Measurements from ENCODE around the gene SYNE2. TPM values are rescaled to one million over a fixed set of nuclear protein-coding genes. Genes with fewer than 3 reads are reported as not detected.
A peak's percentile ranks its signal among the peaks of the same experiment; 100 is the strongest.
"Not testable (repeated sequence)": the region's sequence is repeated elsewhere in the genome, so short reads cannot be mapped to it uniquely, and the experiment has no call there.

Gene SYNE2
- polyA plus RNA-seq, 1 donor from 2014 or later, result 18.1 TPM

DNA sequence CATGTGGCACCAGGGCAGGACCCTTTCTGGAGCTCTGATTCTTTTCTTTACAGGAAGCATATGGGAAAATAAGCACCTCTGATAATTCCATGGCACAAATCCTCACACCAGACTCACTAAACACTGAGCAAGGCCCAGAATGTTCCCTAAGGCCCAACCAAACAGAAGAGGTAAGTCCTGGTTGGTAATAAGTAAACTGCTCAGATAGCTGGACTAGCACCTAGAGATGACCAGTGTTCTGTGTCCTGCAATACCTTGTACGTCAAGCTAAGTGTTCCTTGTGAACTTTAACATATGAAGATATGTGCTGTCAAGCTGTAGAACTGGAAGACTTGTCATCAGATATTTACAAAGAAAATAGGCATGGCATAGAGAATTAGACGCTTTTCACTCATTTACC lies 254.6 kb downstream of the SYNE2 start:
- Mint-ChIP-seq H3K9me3 (no peaks in the 10 kb centered on the region), H3K27ac (no peak overlapping the region), H3K27me3 (no peaks in the 10 kb centered on the region), H3K36me3 (peaks cover 10% of the 10 kb centered on the region), H3K4me1 (no peaks in the 10 kb centered on the region), H3K4me3 (no peak overlapping the region)

DNA sequence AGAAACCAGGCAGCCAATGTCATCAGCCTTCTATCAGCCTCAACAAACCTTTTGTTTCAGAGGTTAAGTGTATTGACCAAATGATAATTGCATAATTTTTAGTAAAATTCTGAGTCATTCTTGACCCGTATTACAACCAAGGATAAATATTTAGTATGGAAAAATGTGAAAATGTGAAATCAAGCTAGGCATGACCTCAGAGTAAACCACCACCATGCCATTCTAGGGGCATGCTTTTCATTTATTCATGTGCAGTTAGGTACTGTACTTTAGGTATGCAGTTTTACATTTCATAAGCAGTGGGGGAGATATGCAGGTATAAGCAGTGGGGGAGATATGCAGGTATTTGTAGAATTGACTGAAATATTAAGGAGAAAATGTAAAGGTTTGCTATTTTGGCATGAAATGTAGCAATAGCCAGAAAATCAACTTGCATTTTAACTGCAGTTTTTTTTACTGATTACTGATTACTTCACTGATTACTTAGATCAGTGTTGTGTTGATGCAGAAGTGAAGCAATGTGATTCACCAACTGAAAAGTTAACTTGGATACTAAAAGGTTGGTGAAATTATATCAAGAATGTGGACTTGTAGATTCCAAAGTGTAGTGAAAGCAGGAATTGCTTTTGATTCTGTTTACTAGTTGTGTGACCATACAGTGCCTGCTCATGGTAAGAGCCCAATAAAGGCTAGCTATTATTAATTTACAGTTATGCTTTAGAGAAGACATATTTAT lies 257.2 kb downstream of the SYNE2 start:
- Mint-ChIP-seq H3K27ac (no peak overlapping the region), H3K36me3 (peaks cover 3% of the 10 kb centered on the region), H3K27me3 (no peaks in the 10 kb centered on the region), H3K4me3 (no peak overlapping the region), H3K9me3 (no peaks in the 10 kb centered on the region), H3K4me1 (no peaks in the 10 kb centered on the region)

DNA sequence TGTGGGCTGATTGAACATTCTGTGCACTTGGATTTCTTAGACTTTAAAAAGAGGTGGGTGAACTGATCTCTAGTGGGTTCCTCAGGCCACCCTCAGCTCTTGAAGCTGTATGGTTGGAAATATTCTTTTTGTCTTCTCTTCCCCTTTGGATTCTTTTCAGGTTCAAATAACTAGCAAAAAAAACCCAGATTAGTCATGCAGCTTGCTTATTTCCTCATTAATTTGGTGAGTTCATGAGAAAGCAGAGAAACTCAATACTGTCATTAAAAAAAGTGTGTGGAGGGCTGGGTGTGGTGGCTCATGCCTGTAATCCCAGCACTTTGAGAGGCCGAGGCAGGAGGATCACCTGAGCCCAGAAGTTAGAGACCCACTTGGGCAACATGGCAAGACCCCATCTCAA lies 258.0 kb downstream of the SYNE2 start:
- H3K9me3 Mint-ChIP-seq, result no peaks in the 10 kb centered on the region
- no peak overlapping the region for H3K4me3 Mint-ChIP-seq
- H3K27me3 Mint-ChIP-seq, result no peaks in the 10 kb centered on the region
- no peak overlapping the region for H3K27ac Mint-ChIP-seq
- H3K4me1 Mint-ChIP-seq, result peaks cover 0 to 2% (median 0%) of the 10 kb centered on the region in 3 donors
- H3K36me3 Mint-ChIP-seq, result peaks cover 3% of the 10 kb centered on the region

DNA sequence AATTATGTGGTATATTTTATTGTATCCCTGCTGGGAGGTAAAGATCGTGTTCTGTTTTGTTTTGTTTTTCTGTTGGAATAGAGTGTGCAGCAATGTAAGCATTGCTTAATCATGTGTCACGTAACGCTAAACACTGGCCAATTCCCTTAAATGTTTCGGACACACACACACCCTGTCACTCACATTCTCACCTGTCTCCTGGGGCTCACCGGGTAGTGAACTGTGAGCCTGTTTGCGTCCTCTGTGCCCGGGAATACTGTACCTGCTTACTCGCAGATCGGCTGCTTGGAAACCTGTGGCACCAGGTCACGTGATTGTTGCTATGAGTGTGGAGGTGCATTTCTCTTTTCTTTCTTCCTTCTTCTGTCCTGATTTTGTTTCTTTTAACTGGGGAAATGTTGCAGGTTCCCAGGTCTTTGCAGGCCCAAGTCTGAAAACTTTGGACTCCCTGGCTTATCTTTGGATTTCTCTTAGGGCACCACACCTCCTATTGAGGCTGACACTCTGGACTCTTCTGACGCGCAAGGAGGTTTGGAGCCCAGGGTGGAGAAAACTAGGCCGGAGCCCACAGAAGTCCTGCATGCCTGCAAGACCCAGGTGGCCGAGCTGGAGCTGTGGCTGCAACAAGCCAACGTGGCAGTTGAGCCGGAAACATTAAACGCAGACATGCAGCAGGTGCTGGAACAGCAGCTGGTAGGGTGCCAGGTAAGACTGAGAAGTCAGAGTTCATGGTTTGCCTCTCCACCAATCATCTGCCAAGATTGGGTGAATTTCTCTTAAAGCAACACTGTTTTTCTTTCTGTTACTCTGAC lies 260.3 kb downstream of the SYNE2 start:
- Mint-ChIP-seq H3K4me3 (no peak overlapping the region), H3K36me3 (peaks cover 3% of the 10 kb centered on the region), H3K9me3 (no peaks in the 10 kb centered on the region), H3K4me1 (peaks cover 0 to 2% (median 0%) of the 10 kb centered on the region in 3 donors), H3K27me3 (no peaks in the 10 kb centered on the region), H3K27ac (no peak overlapping the region)

DNA sequence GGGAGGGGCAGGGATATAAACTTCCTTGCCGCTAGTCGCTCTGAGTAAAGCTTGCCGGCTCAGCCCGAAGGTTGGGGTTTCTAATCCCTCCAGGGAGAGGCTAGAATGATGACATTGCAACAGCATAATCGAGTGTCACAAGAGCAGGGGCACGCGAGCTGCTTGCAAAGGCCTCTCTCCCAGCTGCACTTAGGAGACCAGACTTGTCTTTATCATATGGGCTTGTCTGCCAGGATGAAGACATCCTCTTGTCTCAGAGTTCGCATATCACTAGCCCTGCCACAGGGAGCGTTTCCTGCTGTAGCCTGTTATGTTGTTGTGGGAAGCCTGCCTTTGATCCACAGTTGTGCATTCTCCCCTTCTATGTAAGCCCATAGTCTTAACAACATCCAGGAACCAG lies 261.4 kb downstream of the SYNE2 start:
- H3K4me3 Mint-ChIP-seq, result no peak overlapping the region
- H3K4me1 Mint-ChIP-seq, result peaks cover 0 to 2% (median 0%) of the 10 kb centered on the region in 3 donors
- H3K9me3 Mint-ChIP-seq, result no peaks in the 10 kb centered on the region
- no peak overlapping the region for H3K27ac Mint-ChIP-seq
- peaks cover 2% of the 10 kb centered on the region for H3K36me3 Mint-ChIP-seq
- H3K27me3 Mint-ChIP-seq, result no peaks in the 10 kb centered on the region

DNA sequence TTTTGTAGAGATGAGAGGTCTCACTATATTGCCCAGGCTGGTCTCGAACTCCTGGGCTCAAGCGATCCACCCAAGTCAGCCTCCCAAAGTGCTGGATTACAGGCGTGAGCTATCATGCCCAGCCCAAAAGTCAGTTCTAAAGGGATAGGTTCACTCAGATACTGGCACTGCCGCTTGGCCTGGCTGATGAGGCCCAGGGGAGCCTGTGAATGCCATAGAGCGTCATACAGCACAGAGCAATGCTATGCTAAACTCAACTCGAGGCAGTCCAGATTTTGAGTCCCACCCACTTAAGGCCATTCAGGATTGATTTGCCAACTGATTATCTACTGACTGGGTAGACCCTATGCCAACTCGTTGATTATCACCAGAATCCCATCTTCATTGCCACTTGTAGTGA lies 262.0 kb downstream of the SYNE2 start:
- H3K4me3 Mint-ChIP-seq, result no peak overlapping the region
- no peak overlapping the region for H3K27ac Mint-ChIP-seq

DNA sequence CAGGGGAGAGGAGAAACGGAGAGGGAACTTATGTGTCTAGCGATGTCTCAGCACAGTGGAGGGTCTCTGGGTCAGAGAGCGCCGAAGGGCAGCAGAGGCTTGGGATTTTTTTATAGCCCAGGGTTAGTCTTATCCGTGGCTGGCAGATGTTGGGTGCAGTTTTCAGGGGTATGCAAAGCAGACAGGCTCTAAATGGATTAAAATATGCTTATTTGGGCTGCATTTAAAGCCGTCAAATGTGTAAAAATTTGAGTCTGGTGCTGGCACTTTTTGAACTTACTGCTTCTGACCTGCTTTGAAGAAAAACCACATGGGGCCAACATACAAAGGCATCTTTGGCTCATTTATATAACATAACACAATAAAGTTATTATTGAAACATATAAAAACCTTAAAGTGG lies 262.6 kb downstream of the SYNE2 start:
- Mint-ChIP-seq H3K36me3 (peaks cover 2% of the 10 kb centered on the region), H3K4me3 (no peak overlapping the region), H3K4me1 (peaks cover 0 to 2% (median 0%) of the 10 kb centered on the region in 3 donors), H3K27me3 (no peaks in the 10 kb centered on the region), H3K27ac (no peak overlapping the region), H3K9me3 (no peaks in the 10 kb centered on the region)

More for the DNA sequence above, 262.0 kb downstream of the SYNE2 start:
- Mint-ChIP-seq H3K9me3 (no peaks in the 10 kb centered on the region), H3K27me3 (no peaks in the 10 kb centered on the region), H3K36me3 (peaks cover 2% of the 10 kb centered on the region), H3K4me1 (peaks cover 0 to 2% (median 0%) of the 10 kb centered on the region in 3 donors)

DNA sequence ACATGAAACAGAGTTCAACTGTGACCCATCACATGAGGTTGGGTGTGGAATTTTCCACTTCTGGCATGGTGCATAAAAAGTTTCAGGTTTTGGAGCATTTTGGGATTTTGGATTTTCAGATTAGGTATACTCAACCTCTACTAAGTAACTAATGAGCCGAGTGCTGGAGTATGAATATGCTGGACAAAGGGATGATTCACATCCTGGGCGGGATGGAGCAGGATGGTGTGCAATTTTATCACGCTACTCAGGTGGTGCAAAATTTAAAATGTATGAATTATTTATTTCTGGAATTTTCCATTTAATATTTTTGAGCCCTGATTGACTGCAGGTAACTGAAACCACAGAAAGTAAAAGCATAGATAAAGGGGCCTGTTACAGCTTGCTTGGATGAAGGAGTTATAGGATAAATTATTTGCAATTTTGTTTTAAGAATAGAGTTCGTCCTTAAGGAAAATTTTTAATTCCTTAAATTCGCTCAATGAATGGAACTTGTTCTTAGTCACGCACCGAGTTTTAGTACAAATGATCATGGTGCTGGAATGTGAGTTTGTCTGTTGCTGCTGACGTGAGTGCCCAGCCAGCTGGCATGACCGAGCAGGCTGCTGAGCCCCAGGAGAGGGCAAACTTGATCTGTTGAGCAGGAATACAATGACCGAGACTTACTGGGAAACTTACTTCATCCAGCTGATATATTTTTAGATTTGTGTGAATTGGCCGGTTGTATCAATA lies 265.0 kb downstream of the SYNE2 start:
- Mint-ChIP-seq H3K27ac (no peak overlapping the region), H3K4me1 (peaks cover 0 to 2% (median 0%) of the 10 kb centered on the region in 3 donors), H3K27me3 (no peaks in the 10 kb centered on the region), H3K9me3 (no peaks in the 10 kb centered on the region), H3K4me3 (no peak overlapping the region), H3K36me3 (peaks cover 5% of the 10 kb centered on the region)

DNA sequence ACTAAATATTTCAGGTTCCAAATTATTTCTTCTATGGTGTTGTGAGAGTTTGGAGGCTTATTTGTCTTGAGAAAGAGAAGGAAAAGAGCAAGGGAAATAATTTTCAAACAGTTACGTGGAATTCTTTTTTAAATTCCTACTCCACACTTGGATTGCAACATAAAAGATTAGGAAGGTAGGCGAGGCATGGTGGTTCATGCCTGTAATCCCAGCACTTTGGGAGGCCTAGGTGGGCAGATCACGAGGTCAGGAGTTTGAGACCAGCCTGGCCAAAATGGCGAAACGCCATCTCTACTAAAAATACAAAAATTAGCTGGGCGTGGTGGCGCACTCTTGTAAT lies 265.6 kb downstream of the SYNE2 start:
- not testable (repeated sequence) for H3K27ac Mint-ChIP-seq, H3K27me3 Mint-ChIP-seq, H3K36me3 Mint-ChIP-seq, H3K4me1 Mint-ChIP-seq, H3K4me3 Mint-ChIP-seq, H3K9me3 Mint-ChIP-seq

DNA sequence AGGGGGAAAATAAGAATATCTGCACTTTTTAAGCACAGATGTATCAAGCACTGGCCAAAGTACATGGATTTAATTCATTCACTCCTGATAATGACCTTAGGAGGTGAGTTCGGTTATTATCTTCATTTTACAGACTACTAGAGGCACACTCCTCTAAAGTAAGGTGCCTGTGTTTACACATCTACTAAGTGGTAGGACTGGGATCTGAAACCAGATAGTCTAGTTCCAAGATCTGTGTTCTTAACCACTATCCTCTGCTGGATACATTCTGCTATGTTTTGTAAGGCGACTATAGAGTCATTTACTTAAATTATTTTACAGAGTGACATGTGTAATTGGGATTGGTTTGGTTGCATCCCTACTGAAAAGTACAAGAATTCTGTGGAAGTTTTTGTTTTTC lies 266.1 kb downstream of the SYNE2 start:
- H3K9me3 Mint-ChIP-seq, result no peaks in the 10 kb centered on the region
- no peaks in the 10 kb centered on the region for H3K27me3 Mint-ChIP-seq
- H3K4me1 Mint-ChIP-seq, result peaks cover 0 to 2% (median 0%) of the 10 kb centered on the region in 3 donors
- H3K4me3 Mint-ChIP-seq, result no peak overlapping the region
- H3K36me3 Mint-ChIP-seq, result peaks cover 6% of the 10 kb centered on the region
- no peak overlapping the region for H3K27ac Mint-ChIP-seq

DNA sequence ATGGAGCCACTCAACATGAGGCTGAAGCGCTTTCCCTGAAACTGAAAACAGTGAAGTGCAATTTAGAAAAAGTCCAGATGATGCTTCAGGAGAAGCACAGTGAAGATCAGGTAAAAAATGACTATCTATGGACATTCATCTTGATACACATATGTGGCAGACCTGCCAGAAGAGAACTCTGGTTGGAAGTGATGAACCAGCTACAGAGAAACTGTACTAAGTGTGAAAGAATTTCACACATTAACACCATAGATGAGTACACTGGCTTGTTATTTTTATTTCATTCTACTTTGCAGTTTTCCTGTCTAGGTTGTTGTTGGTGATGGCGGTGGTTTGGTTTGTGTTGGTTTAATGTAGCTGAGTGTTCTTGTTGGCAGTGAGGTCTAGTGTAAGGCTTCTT lies 266.7 kb downstream of the SYNE2 start:
- H3K9me3 Mint-ChIP-seq, result no peaks in the 10 kb centered on the region
- H3K36me3 Mint-ChIP-seq, result peaks cover 6% of the 10 kb centered on the region
- H3K4me3 Mint-ChIP-seq, result no peak overlapping the region
- H3K27me3 Mint-ChIP-seq, result no peaks in the 10 kb centered on the region
- no peak overlapping the region for H3K27ac Mint-ChIP-seq
- H3K4me1 Mint-ChIP-seq, result peaks cover 0 to 2% (median 0%) of the 10 kb centered on the region in 3 donors

DNA sequence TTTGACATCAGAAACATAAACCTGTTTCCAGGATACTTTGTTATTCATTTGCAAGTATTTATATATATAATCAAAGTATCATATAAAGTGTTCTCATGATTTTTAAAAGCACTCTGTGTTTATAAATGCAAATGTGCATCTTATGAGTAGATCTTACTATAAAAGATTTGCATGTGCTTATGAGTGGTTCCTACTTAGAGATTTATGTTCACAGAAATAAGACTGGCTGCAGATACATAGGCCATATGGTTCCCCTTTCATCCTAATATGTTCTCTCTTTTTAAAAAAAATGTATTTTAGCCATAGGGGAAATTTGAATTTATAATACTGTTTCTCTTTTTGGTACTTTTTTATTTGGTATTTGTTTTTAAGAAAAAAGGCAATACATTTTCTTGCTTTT lies 267.2 kb downstream of the SYNE2 start:
- H3K9me3 Mint-ChIP-seq, result no peaks in the 10 kb centered on the region
- peaks cover 6% of the 10 kb centered on the region for H3K36me3 Mint-ChIP-seq
- no peak overlapping the region for H3K27ac Mint-ChIP-seq
- H3K27me3 Mint-ChIP-seq, result no peaks in the 10 kb centered on the region
- H3K4me3 Mint-ChIP-seq, result no peak overlapping the region
- peaks cover 0 to 2% (median 0%) of the 10 kb centered on the region in 3 donors for H3K4me1 Mint-ChIP-seq

DNA sequence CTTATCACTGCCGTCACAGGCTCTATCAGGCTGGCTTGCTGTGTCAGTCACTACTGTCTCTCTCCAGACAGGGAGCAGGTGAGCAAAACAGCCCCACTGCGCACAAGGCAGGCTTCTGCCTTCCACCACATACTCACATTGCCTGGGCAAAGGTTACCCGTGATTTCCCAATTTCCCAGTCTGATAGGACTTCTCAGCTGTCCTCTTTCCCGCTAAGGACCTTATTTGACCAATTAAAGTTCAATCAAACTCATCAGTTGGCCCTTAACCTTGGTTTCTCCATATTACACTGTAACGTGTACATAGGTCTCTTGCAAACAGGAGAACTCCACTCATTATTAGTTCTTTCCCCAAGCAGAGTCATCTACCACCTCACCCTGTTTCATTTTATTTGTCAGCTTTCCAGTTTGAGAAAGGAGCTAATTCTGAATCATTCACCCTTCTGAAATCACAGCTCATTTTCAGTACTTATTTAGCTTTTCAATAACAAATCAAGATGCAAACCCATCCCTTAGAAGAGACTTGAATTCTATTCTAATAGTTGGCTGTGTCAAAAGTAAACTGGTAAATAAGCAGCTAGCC lies 270.5 kb downstream of the SYNE2 start:
- Mint-ChIP-seq H3K4me3 (no peak overlapping the region), H3K9me3 (no peaks in the 10 kb centered on the region), H3K27me3 (no peaks in the 10 kb centered on the region), H3K36me3 (peaks cover 11% of the 10 kb centered on the region), H3K4me1 (no peaks in the 10 kb centered on the region), H3K27ac (no peak overlapping the region)

DNA sequence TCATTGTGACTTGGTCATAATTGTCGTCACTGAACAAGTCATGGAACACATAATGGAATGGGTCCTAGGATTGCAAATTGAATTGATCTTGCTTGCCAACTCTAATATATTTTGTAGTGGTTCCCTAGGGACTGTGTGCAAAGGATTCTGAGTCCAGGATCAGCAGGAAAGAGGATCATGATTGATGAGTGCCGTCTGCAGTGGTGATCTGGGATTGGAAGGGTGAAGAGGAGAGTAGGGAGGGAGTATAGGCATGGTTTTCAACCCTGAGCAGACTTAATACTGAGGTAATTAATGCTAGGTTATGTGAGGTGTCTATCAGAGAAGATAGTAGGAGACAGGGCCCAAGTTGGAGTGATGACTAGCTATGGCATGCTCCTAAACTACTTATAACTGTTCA lies 272.5 kb downstream of the SYNE2 start:
- Mint-ChIP-seq H3K4me3 (no peak overlapping the region), H3K4me1 (no peaks in the 10 kb centered on the region), H3K36me3 (peaks cover 13% of the 10 kb centered on the region), H3K27ac (no peak overlapping the region), H3K9me3 (no peaks in the 10 kb centered on the region), H3K27me3 (no peaks in the 10 kb centered on the region)

DNA sequence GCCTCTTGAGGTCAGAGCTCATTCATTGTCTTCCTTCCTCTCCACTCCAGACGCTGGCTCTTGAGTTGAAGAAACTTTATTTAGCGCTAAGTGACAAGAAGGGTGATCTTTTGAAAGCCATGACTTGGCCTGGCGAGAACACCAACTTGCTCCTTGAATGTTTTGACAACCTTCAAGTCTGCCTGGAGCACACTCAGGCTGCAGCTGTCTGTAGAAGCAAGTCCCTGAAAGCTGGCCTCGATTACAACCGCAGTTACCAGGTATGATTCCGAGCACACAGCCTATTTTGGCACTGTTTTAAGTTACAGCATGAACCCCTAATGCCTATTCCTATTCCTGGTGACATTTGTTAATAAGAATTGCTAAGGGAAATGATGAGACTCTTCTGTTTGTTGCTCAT lies 273.7 kb downstream of the SYNE2 start:
- Mint-ChIP-seq H3K36me3 (peaks cover 15% of the 10 kb centered on the region), H3K27ac (peak overlapping the region in 1 of 3 donors; percentile 86), H3K27me3 (no peaks in the 10 kb centered on the region), H3K9me3 (no peaks in the 10 kb centered on the region), H3K4me1 (no peaks in the 10 kb centered on the region), H3K4me3 (no peak overlapping the region)
